Endothelial cell of umbilical vein (primary cell): ENCODE measurements around the gene CDK7. TPM values are rescaled to one million over a fixed set of nuclear protein-coding genes. Genes with fewer than 3 reads are reported as not detected.

ENCODE experiments used
- BruUV-seq: library from RNA; stranded (reverse); fragments of 400-500 nt; replicated peaks from 2 replicates; lab custom pipeline; 2021; lab: Mats Ljungman, UMichigan
- CTCF ChIA-PET: fragments of 300-600, 350-600 bp; sonication (Branson Sonifier 250); formaldehyde crosslinking; loops from one replicate; lab custom pipeline; 2021; ENCODE audit warnings: antibody characterized with exemption, inconsistent platforms; lab: Charles Lee
- POLR2A ChIA-PET: fragments of 300-600, 350-600 bp; sonication (Branson Sonifier 250); formaldehyde crosslinking; loops from one replicate; lab custom pipeline; 2021; ENCODE audit warnings: antibody characterized with exemption, inconsistent platforms; lab: Charles Lee
- DNase-seq: peaks from one replicate; pipeline ENCODE4 v3.0.0-alpha.2; 2011; ENCODE audit warnings: low read depth, low spot score
- FAIRE-seq: peaks from 2 replicates; lab custom pipeline; 2011; peaks lifted over from hg19 to GRCh38; lab: Jason Lieb, UNC
- H2AFZ ChIP-seq: 2 replicates; pipeline ENCODE4 v1.6.0; 2012; ENCODE audit warnings: low read depth, low read length, control low read depth, inconsistent platforms
- H3K27ac ChIP-seq: 2 replicates; pipeline ENCODE4 v1.5.1; 2011; ENCODE audit warnings: low read depth, mild to moderate bottlenecking, control low read depth, low read length, moderate library complexity; ENCODE audit not compliant: insufficient read depth
- H3K27me3 ChIP-seq, 2 experiments: 2 replicates each; pipeline versions ENCODE4 v1.6.0 to v1.6.1; 2011; ENCODE audit warnings: low read length in 2 of 2, mixed read lengths in 1 of 2; ENCODE audit not compliant: control insufficient read depth in 2 of 2, insufficient read depth in 2 of 2
- H3K36me3 ChIP-seq, 2 experiments: 2 replicates in 1 of 2; 3 replicates in 1 of 2; pipeline ENCODE4 v1.5.1; 2011; ENCODE audit warnings: low read length in 2 of 2, mild to moderate bottlenecking in 1 of 2, moderate library complexity in 1 of 2; ENCODE audit not compliant: control insufficient read depth in 2 of 2, insufficient read depth in 2 of 2; ENCODE audit errors: extremely low read depth in 1 of 2
- H3K4me1 ChIP-seq: 3 replicates; pipeline ENCODE4 v1.5.1; 2011; ENCODE audit warnings: mild to moderate bottlenecking, low read length; ENCODE audit not compliant: control insufficient read depth, insufficient read depth; ENCODE audit errors: extremely low read depth
- H3K4me2 ChIP-seq: 2 replicates; pipeline ENCODE4 v1.6.1; 2011; ENCODE audit warnings: low read length, control low read depth, mixed read lengths; ENCODE audit not compliant: insufficient read depth
- H3K4me3 ChIP-seq, 3 experiments: fragments of 200-600 bp in 1 of 3; sonication (generic), shearing (Covaris generic) in 1 of 3; replicated peaks in 1 of 3; 2 replicates each; pipeline ENCODE4 v1.5.1; 2011 to 2016; ENCODE audit warnings: control low read depth in 3 of 3, low read length in 3 of 3, mild to moderate bottlenecking in 2 of 3, inconsistent platforms in 1 of 3, low read depth in 1 of 3, moderate library complexity in 1 of 3; ENCODE audit not compliant: insufficient read depth in 1 of 3
- H3K79me2 ChIP-seq: 2 replicates; pipeline ENCODE4 v1.6.0; 2012; ENCODE audit warnings: low read length, inconsistent platforms; ENCODE audit not compliant: control insufficient read depth, insufficient read depth
- H3K9ac ChIP-seq: replicated peaks from 2 replicates; pipeline ENCODE3; 2011; ENCODE audit warnings: low read length, control low read depth; ENCODE audit not compliant: insufficient read depth; ENCODE audit errors: extremely low read depth
- H3K9me1 ChIP-seq: replicated peaks from 3 replicates; pipeline ENCODE4 v1.6.0; 2011; ENCODE audit warnings: mild to moderate bottlenecking, low read length; ENCODE audit not compliant: control insufficient read depth, insufficient read depth; ENCODE audit errors: extremely low read depth
- H3K9me3 ChIP-seq: replicated peaks from 2 replicates; pipeline ENCODE4 v1.5.1; 2012; ENCODE audit warnings: low read length, inconsistent platforms; ENCODE audit not compliant: control insufficient read depth, insufficient read depth
- H4K20me1 ChIP-seq: replicated peaks from 2 replicates; pipeline ENCODE3; 2011; ENCODE audit warnings: mild to moderate bottlenecking, low read length; ENCODE audit not compliant: control insufficient read depth, insufficient read depth; ENCODE audit errors: extremely low read depth
- EZH2 ChIP-seq: IDR thresholded peaks from 2 replicates; pipeline ENCODE4 v1.6.1; 2012; ENCODE audit warnings: borderline replicate concordance, low read depth, mild to moderate bottlenecking, moderate library complexity, low read length, inconsistent platforms; ENCODE audit not compliant: severe bottlenecking
- FOS ChIP-seq: IDR thresholded peaks from 2 replicates; pipeline ENCODE4 v1.6.1; 2011; ENCODE audit warnings: mild to moderate bottlenecking, low read length, moderate library complexity, borderline replicate concordance; ENCODE audit not compliant: insufficient read depth
- GATA2 ChIP-seq: IDR thresholded peaks from 2 replicates; pipeline ENCODE4 v1.7.0; 2011; ENCODE audit warnings: low read depth, mild to moderate bottlenecking, moderate library complexity, mixed read lengths, low read length; ENCODE audit not compliant: insufficient read length, insufficient read depth
- JUN ChIP-seq: IDR thresholded peaks from 2 replicates; pipeline ENCODE4 v1.6.1; 2011; ENCODE audit warnings: borderline replicate concordance, low read depth; ENCODE audit not compliant: insufficient read length, insufficient read depth
- MAX ChIP-seq: IDR thresholded peaks from 2 replicates; pipeline ENCODE4 v1.6.1; 2011; ENCODE audit not compliant: insufficient read depth, insufficient read length
- MYC ChIP-seq: IDR thresholded peaks from one replicate; pipeline ENCODE4 v1.6.1; 2011; ENCODE audit warnings: mild to moderate bottlenecking, low read depth, low read length
- POLR2A ChIP-seq: IDR thresholded peaks from 2 replicates; pipeline ENCODE4 v1.6.1; 2012; ENCODE audit warnings: low read depth, mild to moderate bottlenecking, control low read depth, low read length
- POLR2AphosphoS5 ChIP-seq: IDR thresholded peaks from 2 replicates; pipeline ENCODE4 v1.6.1; 2012; ENCODE audit warnings: low read depth, mild to moderate bottlenecking, control low read depth, low read length, moderate library complexity; ENCODE audit not compliant: insufficient read depth
- dilution Hi-C: fragments of 300-500 bp; cut with MboI; formaldehyde crosslinking; loops from one replicate; pipeline ENCODE4 v1.15.0; 2019; ENCODE audit warnings: low sequenced_read_pairs; ENCODE audit not compliant: extremely low pct_ligation_motif_present
- intact Hi-C: fragments of 100-400 bp; cut with micrococcal nuclease; formaldehyde crosslinking; loops from one replicate; pipeline ENCODE4 v1.10.0; 2022
- polyA plus RNA-seq, 4 experiments: library from polyadenylated mRNA; depleted of rRNA in 3 of 4; stranded (reverse) in 3 of 4; unstranded in 1 of 4; fragments of >200 nt; gene quantifications; 2 replicates each; pipeline versions ENCODE4 v1.2.1 to v1.2.3, GENCODE V29; 2011 to 2012; ENCODE audit warnings: missing spikeins in 1 of 4
- total RNA-seq: library from RNA; stranded (reverse); gene quantifications from 2 replicates; pipeline ENCODE4 v1.2.3, GENCODE V29; 2021
- TF ChIP-seq, protein P1 (sequence below), 2 donors: IDR thresholded peaks; 1 replicate in 1 of 2; 2 replicates in 1 of 2; pipeline ENCODE4 v1.5.1; 2011; ENCODE audit warnings: low read length in 2 of 2, mild to moderate bottlenecking in 2 of 2, moderate library complexity in 2 of 2, control low read depth in 1 of 2, inconsistent platforms in 1 of 2, low read depth in 1 of 2; ENCODE audit not compliant: insufficient read depth in 1 of 2; ENCODE audit errors: extremely low read depth in 1 of 2

CDK7 gene
- total and polyA plus RNA-seq, 2 donors (not counting 3 experiments of a cell fraction or from before 2014, with no cell fraction given): 24.6 to 38.1 TPM

- POLR2A ChIA-PET: no interaction called here
- H3K4me2 ChIP-seq: no peak overlapping the region
Observed at GRCh38 chr5:69206528-69207190, 28.0 kb upstream of the CDK7 start.

More at GRCh38 chr5:69206528-69207190, 28.0 kb upstream of the CDK7 start:
- FAIRE-seq: no peak
- Histone ChIP-seq H3K79me2 (no peaks in the 10 kb centered on the region), H3K27ac (no peak overlapping the region), H3K9ac (no peak overlapping the region), H3K4me1 (no peaks in the 10 kb centered on the region), H3K36me3 (no peaks in the 10 kb centered on the region), H3K4me3 (no peak overlapping the region), H2AFZ (no peak overlapping the region), H4K20me1 (no peaks in the 10 kb centered on the region), H3K9me1 (no peaks in the 10 kb centered on the region), H3K27me3 (no peaks in the 10 kb centered on the region), H3K9me3 (no peaks in the 10 kb centered on the region)
- intact Hi-C loops (no loop called here), dilution Hi-C loops (no loop called here)
- BruUV-seq: no TSS peak
- TF ChIP-seq FOS (no peak), JUN (no peak), POLR2A (no peak), MYC (no peak), GATA2 (no peak), MAX (no peak), POLR2AphosphoS5 (no peak), EZH2 (no peak)
- TF ChIP-seq, protein P1, sequence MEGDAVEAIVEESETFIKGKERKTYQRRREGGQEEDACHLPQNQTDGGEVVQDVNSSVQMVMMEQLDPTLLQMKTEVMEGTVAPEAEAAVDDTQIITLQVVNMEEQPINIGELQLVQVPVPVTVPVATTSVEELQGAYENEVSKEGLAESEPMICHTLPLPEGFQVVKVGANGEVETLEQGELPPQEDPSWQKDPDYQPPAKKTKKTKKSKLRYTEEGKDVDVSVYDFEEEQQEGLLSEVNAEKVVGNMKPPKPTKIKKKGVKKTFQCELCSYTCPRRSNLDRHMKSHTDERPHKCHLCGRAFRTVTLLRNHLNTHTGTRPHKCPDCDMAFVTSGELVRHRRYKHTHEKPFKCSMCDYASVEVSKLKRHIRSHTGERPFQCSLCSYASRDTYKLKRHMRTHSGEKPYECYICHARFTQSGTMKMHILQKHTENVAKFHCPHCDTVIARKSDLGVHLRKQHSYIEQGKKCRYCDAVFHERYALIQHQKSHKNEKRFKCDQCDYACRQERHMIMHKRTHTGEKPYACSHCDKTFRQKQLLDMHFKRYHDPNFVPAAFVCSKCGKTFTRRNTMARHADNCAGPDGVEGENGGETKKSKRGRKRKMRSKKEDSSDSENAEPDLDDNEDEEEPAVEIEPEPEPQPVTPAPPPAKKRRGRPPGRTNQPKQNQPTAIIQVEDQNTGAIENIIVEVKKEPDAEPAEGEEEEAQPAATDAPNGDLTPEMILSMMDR (IDR thresholded peaks at IDR 0.05; ENCODE audit: extremely low read depth in 1 of 2, insufficient read depth in 1 of 2, low read depth in 1 of 2, low read length in 2 of 2): no peak
- CTCF ChIA-PET: no interaction called here
- DNase-seq: no peak
